ENCODE measurements around the gene FEM1B.

The FEM1B gene

GRCh38 chr15:68319997-68320396 is 42.5 kb downstream of the FEM1B start:
- DNase-seq (ENCODE audit: low read depth in 2 of 2), result no peak
- H3K4me3 ChIP-seq (replicated peaks in 1 of 2; ENCODE audit: low read depth in 2 of 2, low read length in 2 of 2), result no peak overlapping the region
- TF ChIP-seq, protein P1, sequence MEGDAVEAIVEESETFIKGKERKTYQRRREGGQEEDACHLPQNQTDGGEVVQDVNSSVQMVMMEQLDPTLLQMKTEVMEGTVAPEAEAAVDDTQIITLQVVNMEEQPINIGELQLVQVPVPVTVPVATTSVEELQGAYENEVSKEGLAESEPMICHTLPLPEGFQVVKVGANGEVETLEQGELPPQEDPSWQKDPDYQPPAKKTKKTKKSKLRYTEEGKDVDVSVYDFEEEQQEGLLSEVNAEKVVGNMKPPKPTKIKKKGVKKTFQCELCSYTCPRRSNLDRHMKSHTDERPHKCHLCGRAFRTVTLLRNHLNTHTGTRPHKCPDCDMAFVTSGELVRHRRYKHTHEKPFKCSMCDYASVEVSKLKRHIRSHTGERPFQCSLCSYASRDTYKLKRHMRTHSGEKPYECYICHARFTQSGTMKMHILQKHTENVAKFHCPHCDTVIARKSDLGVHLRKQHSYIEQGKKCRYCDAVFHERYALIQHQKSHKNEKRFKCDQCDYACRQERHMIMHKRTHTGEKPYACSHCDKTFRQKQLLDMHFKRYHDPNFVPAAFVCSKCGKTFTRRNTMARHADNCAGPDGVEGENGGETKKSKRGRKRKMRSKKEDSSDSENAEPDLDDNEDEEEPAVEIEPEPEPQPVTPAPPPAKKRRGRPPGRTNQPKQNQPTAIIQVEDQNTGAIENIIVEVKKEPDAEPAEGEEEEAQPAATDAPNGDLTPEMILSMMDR (IDR thresholded peaks at IDR 0.05; ENCODE audit: low read depth, low read length), result no peak

DNA sequence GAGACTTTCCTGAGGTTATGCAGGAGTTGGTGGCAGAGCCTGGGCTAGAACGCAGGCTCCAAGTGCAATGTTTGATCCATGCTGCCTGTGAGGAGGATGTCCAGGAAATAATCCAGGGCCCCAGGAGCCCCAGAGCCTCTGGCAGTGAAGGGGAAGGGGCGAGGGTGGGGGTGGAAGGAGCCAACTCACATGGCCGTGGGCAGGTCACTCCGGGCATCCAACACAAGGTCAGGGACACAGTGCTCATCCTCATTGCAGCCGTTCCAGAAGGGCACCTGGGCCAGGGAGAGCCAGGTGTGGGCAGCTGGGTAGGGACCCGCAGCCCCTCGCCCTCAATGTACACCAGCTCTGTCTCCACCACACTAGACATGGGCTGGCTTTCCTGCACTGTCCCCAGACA is 43.7 kb downstream of the FEM1B start:
- H3K4me3 ChIP-seq (replicated peaks in 1 of 2; ENCODE audit: low read depth in 2 of 2, low read length in 2 of 2), result no peak overlapping the region
- no peak for DNase-seq (ENCODE audit: low read depth in 2 of 2)
- TF ChIP-seq, protein P1 (IDR thresholded peaks at IDR 0.05; ENCODE audit: low read depth, low read length), result no peak

DNA sequence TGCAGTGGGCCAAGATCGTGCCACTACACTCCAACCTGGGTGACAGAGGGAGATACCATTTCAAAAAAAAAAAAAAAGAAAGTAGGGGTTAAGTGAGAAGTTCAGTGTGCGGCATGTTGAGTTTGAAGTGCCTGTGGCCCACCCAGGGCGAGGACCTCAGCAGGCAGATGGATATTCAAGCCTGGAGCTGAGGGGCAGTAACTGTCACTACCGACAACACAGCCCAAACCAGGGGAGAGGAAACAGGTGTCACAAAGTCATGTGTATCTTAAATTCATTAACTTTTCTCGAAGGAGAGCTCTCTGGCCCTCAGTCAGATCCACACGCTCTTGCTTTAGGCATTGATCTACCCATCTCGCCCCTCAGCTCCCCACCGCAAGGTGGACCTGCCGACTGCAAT is 45.3 kb downstream of the FEM1B start:
- TF ChIP-seq, protein P1 (IDR thresholded peaks at IDR 0.05; ENCODE audit: low read depth, low read length), result no peak

DNA sequence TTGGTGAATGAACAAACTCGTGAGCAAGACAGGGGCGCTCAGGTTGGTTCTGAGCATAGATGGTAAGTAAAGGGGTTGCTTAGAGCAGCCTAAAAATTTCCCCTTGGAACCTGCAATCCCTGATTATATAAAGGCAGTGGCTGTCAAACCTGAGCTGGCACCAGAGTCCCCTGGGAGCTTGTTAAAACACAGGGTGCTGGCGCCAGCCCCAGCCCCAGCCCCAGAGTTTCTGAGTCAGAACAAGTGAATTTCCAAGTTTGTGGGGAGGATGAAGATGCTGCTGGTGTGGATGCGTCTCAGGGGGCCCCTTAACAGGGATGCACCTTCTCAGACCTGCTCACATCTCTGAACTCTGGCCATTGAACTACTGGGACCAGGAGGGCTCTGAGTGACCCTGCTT is 48.2 kb downstream of the FEM1B start:
- H3K4me3 ChIP-seq (replicated peaks in 1 of 2; ENCODE audit: low read depth in 2 of 2, low read length in 2 of 2), result no peak overlapping the region
- TF ChIP-seq, protein P1 (IDR thresholded peaks at IDR 0.05; ENCODE audit: low read depth, low read length), result no peak
- DNase-seq (ENCODE audit: low read depth in 2 of 2), result peak in 1 of 2 donors; percentile 53

More for the DNA sequence above, 45.3 kb downstream of the FEM1B start:
- no peak overlapping the region for H3K4me3 ChIP-seq (replicated peaks in 1 of 2; ENCODE audit: low read depth in 2 of 2, low read length in 2 of 2)
- no peak for DNase-seq (ENCODE audit: low read depth in 2 of 2)

DNA sequence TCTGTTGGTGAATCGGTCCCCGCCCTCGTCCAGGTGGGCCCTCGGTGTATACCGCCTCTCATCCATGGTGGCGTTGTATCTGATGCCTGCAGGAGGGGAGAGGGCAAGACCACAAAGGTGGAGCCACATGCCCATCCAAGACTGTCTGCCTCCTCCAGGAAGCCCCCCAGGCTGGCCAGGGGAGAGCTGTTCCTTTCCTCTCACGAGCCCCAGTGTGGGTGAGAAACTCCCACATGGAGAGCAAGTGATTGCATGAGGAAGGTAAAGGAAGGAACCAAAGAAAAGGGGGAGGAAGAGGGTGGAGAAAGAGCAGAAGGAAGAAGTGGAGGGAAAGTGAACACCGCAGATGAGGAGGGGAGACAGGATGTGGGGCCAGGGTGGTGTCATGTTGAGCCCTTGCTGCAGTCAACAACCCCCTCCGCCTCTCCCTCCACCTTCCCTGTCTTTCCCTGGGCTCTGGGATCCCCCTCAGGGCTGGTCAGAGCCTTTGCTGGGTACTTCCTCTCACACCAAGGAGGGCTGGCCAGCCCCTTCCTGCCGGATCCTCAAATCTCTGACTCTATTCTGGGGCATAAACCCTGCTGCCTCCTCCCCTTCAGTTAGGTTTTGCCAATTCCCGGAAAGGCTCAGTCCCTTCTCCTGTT is 49.3 kb downstream of the FEM1B start:
- no peak for DNase-seq (ENCODE audit: low read depth in 2 of 2)

DNA sequence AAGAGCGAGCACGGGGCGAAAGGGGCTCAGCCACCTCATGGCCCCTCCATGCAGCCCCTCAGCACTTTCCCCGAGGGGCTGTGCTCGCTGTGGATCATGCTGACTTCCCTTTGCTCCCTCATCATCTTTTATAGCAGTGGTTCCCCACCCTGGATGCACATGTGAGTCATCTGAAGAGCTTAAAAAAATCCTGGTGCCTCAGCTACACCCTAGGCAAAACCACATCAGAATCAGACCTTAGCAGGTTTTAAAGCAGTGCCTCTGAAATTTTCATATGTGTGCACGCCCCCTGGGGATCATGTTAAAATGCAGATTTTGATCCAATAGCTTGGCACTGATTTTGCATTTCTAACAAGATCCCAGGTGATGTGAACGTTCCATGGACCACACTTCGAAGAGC is 50.9 kb downstream of the FEM1B start:
- no peak for DNase-seq (ENCODE audit: low read depth in 2 of 2)
- no peak overlapping the region for H3K4me3 ChIP-seq (replicated peaks in 1 of 2; ENCODE audit: low read depth in 2 of 2, low read length in 2 of 2)
- TF ChIP-seq, protein P1 (IDR thresholded peaks at IDR 0.05; ENCODE audit: low read depth, low read length), result no peak

More for the DNA sequence above, 49.3 kb downstream of the FEM1B start:
- no peak overlapping the region for H3K4me3 ChIP-seq (replicated peaks in 1 of 2; ENCODE audit: low read depth in 2 of 2, low read length in 2 of 2)
- TF ChIP-seq, protein P1 (IDR thresholded peaks at IDR 0.05; ENCODE audit: low read depth, low read length), result no peak

- H3K4me3 ChIP-seq (replicated peaks in 1 of 2; ENCODE audit: low read depth in 2 of 2, low read length in 2 of 2), result no peak overlapping the region
- TF ChIP-seq, protein P1 (IDR thresholded peaks at IDR 0.05; ENCODE audit: low read depth, low read length), result no peak
- DNase-seq (ENCODE audit: low read depth in 2 of 2), result no peak
These were observed 51.4 kb downstream of the FEM1B start for GRCh38 chr15:68328964-68329363.
